HL-60/S4 treated with retinoic acid at 250 ng/mL for 4 days and 3 days (cell line): ENCODE results near the gene CDKN2AIPNL.
"Not testable (repeated sequence)": the region's sequence is repeated elsewhere in the genome, so short reads cannot be mapped to it uniquely, and the experiment has no call there.

ENCODE experiments used
- in situ Hi-C: fragments of 300-500 bp; cut with MboI; formaldehyde crosslinking; loops from 2 replicates; pipeline ENCODE4 v1.7.0; 2022; ENCODE audit warnings: low sequenced_read_pairs

The CDKN2AIPNL gene

DNA sequence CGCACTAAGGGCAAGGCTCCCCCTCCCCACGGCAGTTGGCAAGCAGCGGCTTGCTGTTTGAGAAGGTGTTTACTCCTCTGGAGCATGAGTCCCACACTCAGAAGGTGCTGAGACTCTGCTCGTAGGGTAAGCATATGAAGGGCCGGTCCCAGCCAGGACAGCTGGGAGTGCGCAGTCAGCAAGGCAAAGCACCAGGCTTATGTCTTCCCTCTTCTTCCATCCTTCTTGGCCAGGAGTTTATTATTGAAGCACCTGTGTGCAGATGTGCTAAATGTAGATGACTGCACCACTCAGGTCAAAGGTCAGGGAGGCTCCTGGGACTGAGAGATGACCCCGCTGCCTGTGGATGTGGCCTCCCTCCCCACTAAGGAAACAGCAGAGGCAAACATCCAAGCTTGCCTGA is 27.0 kb upstream of the CDKN2AIPNL start:
- in situ Hi-C loops: no loop called here

DNA sequence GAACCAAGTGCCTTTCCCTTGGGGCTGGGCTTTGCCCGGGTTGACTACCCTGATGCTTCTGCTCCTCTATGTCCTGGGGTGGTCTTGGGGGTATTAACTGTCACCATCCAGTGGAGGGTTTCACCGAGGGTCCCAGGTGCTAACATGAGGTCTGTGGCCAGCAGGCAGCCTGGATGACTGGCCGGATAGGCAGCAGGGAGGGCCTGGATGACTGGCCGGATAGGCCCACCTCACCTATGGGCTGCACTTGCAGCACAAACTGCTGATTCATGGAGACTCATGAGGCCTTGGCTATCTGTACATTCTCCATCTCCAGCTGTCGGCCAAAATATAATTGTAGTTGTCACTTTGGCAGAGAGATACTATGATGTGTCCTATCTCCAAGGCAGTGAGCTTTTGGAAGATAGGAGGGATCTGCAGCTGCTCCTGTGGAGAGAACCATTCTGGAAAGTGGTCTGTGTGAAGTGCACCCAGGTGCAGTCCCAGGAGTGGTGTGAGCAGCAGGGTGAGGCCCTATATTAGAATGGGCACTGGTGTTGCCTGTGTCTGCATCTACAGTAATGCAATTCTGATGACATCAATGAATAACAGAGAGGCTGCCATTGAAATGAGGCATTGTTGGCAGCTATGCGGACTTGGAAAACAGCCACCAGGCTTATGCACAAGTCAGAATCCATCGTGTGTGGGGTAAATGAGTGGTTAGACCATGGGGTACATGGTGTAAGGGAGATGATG is 26.3 kb upstream of the CDKN2AIPNL start:
- in situ Hi-C loops: no loop called here

DNA sequence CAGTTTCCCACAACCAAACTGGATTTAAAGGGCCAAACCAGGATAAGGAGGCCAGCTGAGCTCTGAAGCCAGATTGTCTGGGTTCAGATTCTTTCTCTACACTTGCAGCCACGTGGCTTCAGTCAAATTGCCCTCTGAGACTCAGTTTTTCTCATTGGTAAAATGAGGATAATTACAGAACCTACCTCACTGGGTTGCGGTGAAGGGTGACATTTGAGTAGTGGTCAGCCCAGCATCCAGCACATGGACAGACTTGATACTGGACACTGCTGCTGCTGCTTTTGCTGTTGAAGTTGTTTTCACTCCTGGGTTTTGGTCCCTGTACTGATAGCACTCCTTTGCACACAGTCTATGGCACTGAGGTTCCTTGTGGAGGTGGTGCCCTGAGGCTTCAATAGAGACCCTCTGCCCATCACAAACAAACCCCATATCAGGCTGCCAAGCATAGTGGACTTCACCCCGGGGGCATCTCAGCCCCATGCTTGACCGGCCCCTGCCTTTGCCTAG is 25.7 kb upstream of the CDKN2AIPNL start:
- in situ Hi-C loops: no loop called here

DNA sequence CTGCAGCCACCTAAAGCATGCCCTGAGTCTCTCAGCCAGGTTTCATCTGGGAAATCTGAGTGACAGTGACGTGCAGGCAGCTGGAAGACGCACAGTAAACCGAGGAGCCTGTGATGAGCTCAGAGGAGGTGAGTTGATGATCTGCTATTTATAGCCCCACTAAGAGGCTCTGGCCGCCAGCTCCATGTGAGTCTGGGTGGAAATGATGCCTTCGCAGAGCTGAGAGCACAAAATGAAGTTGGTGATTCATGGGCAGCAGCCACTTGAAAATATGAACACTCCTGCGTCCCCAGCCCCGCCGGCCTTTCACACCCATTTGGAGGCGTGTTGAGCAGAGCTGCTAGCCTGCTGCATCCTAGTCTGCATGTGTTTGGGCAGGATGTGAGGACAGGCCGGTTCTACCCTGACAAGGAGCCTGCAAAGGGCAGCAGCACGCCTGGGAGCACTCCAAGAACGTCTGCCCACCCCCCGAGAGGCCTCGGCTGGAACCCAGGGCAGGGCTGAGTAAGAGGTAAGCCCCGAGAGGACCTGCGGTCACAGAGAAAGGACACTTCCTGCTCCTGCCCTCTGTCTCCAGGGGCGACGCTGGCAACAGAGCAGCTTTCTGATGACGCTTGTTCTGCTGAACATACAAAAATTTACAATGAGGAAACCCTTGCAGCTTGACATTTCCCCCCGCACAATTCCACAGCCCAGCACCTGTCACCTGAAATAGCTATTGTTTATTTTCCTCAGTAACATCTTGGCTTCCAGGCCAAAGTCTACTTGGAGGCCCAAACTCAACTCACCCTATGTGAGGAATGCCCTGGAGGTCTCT is 25.1 kb upstream of the CDKN2AIPNL start:
- in situ Hi-C loops: no loop called here

DNA sequence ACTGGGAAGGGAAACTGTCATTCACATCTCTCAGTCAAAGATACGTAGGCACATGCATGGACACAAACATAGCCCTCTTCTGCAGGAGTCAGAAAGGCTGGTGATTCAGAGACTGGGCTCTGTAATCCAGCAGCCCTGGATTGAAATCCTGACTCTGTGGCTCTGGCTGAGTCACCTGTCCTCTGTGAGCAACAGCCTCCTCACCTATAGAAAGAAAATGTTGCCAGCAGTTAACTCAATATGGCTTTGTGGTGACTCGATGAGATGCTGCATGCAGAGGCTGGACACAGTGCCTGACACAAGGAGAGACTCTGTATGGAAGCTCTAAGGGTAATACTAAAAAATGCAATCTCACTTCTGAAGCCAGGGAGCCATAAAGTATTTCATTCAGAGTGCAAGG is 23.9 kb upstream of the CDKN2AIPNL start:
- in situ Hi-C loops: no loop called here

DNA sequence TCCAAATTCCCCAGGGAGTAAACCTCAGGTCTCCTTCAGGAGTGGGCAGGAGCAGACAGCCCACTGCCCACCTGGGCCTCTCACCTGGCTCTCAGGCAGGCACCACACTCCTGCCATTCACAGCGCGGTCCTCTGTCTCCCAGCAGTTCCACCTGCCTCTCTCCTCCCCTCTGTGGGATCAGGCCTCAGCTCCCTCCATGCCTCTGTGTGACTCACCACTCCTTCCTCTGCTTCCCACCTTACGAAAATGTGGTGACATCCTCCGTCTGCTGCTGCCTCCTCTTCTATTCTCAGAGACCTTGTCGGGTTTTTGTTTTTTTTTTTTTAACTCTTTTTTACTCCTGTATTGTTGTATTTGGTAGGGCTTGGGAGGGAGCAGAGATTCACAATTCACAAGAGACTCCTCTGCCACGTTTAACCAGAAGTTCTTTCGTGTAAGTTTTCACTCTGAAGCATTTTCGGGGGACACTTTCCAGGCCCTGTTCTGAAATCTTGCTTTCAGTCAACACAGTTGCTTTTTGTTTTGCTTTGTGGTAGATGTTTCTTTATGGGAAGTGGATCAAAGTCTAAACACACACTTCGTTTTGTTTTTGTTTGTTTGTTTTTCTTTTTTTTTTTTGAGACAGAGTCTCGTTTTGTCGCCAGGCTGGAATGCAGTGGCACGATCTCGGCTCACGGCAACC is 21.1 kb upstream of the CDKN2AIPNL start:
- in situ Hi-C loops: no loop called here

DNA sequence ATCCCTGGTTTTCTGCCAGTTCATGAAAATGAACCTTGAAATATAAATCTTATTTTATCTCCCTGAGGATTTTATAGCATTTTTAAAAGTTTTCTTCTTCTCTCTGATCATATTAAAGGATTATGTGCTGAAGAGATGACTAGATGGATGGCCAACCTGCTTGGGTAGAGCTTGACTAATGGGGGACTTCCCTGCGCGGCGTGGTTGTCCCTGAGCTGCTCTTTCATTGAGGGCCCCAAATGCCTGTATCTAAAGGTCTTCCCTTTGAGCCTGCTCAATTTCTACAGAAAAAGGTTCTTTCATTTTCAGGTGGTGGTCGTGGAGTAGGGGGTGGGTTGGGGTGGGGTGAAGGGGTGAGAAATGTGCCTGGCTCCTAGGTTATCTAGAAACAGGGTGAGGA is 20.5 kb upstream of the CDKN2AIPNL start:
- in situ Hi-C loops: no loop called here

DNA sequence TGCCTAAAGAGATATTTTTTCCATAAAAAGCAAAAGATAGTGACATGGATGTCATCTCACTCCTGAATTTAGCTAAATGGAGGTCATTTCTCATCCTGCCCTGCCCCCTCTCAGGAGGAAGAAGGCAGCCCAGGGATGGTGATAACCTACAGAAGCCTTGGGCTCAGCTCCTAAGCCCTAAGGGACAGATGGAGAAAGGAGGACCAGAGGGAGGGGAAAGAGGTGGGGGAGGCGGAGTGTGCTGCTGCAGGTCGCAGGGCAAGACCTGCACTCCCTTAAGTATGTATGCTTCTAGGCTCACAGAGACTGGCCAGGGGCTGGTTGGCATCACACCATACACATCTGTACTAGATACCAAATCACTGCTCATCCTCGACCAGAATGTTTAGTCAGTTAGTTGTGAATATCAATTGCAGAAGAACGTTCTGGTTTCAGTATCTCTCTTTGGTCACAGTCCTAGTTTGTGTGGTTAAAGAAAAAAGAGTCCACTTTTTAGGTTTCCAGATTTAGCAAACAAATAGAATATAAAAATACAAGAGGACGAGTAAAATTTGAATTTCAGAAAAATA is 18.4 kb upstream of the CDKN2AIPNL start:
- in situ Hi-C loops: no loop called here

DNA sequence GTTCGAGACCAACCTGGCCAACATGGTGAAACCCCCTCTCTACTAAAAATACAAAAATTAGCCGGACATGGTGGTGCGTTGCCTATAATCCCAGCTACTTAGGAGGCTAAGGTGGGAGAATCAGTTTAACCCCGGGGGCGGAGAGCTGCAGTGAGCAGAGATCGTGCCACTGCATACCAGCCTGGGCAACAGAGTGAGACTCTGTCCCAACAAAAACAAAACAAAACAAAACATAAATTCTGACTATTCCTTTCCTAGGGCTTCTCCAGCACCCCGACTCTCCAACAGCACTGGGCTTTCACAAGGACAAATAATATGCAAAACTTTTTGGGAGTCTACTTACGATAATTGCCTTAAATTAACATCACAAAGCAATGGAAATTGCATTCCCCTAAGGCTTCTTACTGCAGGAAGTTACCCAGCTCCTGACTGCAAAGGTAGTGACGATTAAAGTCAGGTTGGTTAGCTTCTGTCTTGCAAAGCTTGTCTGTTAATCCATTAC is 15.9 kb upstream of the CDKN2AIPNL start:
- in situ Hi-C loops: no loop called here

DNA sequence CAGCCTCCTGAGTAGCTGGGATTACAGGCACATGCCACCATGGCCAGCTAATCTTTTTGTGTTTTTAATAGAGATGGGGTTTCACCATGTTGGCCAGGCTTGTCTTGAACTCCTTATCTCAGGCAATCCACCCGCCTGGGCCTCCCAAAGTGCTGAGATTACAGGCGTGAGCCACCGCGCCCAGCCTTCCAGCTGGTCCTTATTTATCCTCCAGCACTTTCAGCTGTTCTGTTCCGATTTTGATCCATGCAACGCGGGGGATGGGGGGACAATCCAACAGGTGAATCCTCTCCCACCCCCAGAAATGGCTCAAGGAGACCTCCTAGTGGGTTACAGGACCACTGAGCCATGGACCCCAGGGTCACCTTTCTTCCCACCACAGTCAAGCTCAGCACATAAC is 14.7 kb upstream of the CDKN2AIPNL start:
- in situ Hi-C loops: no loop called here

DNA sequence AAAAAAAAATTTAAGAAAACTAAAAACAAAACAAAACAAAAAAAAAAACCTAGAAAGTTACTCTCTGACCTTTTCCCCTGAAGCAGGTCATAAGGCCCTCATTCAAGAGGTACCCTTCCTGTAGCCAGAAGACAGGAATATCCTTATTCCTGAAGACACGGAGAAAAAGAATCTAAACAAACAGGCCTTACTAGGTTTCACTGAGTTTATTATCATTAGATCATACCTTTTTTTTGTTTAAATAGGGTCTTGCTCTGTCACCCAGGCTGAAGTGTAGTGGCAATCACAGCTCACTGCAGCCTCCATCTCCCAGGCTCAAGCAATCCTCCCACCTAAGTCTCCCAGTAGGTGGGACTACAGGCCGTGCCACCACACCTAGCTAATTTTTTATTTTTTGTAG is 11.7 kb upstream of the CDKN2AIPNL start:
- in situ Hi-C loops: no loop called here

DNA sequence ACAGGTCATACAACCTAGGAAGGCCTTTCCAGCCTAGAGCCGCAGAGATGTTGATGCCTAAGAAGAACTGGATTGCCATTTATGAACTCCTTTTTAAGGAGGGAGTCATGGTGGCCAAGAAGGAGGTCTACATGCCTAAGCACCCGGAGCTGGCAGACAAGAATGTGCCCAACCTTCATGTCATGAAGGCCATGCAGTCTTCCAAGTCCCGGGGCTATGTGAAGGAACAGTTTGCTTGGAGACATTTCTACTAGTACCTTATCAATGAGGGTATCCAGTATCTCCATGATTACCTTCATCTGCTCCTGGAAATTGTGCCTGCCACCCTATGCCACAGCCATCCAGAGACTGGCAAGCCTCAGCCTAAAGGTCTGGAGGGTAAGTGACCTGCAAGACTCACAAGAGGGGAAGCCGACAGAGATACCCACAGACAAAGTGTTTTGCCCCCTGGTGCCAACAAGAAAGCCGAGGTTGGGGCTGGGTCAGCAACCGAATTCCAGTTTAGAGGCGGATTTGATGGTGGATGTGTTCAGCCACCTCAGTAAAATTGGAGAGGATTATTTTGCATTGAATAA is 11.2 kb upstream of the CDKN2AIPNL start:
- in situ Hi-C loops: no loop called here

DNA sequence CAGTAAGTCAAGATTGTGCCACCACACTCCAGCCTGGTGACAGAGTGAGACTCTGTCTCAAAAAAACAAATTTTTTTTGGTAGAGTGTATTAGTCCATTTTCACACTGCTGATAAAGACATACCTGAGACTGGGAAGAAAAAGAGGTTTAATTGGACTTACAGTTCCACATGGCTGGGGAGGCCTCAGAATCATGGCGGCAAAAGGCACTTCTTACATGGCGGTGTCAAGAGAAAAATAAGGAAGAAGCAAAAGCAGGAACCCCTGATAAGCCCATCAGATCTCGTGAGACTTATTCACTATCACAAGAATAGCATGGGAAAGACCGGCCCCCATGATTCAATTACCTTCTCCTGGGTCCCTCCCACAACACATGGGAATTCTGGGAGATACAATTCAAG is 9.4 kb upstream of the CDKN2AIPNL start:
- in situ Hi-C loops: not testable (repeated sequence)

DNA sequence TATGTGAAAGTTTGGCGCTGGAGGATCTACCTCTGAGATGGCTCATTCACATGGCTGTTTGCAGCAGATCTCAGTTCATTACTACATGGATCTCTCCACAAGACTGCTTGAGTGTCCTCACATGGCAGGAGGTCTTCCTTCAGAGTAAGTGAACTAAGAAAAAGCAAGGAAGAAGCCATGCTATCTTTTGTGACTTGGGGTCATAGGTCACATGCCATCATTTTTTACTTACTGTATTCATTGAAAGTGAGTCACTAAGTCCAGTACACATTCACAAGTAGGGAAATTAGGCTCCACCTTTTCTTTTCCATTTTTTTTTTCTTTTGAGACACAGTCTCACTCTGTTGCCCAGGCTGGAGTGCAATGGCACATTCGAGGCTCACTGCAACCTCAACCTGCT is 8.7 kb upstream of the CDKN2AIPNL start:
- in situ Hi-C loops: no loop called here

DNA sequence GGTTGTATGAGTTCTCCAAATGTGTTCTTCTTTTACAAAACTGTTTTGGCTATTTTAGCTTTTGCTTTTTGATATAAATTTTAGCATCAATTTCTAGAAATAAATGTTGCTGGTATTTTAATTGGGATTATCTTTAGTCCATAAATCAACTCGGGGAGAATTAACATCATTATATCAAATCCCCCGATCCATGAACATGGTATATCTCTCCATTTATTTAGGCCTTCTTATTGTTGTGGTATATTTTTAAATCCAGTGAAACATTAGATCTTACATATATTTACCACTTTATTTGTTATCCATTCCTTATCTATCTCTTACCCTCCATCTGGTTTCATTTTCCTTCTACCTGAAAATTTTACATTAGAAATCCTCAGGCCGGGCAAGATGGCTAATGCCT is 7.3 kb upstream of the CDKN2AIPNL start:
- in situ Hi-C loops: no loop called here

DNA sequence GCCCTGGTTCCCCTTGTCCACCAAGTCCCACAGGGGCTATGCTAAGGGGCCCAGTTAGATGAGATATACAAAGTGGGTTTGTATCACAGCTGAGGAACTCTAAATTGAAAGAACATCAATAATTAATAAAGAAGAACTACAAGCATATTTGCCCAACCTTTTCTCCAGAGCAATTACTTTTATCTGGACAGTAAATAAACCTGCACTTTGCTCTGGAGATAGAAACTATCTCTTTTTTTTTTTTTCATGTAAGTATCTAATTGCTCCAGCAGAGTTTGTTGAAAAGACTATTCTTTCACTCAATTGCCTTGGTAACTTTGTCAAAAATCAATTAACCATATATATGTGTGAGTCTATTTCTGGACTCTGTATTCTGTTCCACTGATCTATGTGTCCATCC is 6.0 kb upstream of the CDKN2AIPNL start:
- in situ Hi-C loops: no loop called here

DNA sequence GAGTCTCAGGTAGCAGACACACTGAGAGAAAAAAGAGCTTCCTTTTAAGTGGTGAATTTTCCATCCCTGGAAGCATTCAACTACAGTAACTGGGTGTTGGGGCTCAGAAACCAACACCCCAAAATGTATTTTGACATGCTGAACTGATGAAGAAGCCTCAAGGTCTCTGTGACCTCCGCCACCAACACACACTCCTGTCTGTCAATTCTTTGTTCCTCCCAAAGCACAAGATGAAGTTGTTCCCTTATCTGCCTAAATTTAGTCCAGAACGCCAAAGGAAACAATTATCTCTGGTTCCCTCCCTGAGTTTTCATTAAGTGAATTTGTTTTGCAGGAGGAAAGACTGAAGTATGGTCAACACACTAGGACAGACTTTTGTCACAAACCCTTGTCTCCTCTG is 1.4 kb upstream of the CDKN2AIPNL start:
- in situ Hi-C loops: no loop called here

DNA sequence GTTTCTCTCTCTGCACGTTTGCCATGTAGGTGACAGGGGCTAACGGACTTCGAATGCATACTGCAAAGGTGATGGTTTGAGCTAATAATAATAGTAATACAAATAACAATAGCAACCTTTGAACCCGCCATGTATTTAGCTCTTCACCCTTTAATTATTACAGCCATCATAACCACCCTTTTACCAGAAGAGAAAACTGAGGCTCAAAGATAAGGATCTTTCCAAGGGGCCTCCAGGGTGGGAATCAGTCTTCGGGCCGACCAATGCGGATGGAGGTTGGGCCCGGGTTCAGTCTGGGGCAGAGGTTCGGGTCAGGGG is 494 bp downstream of the CDKN2AIPNL start:
- in situ Hi-C loops: no loop called here

DNA sequence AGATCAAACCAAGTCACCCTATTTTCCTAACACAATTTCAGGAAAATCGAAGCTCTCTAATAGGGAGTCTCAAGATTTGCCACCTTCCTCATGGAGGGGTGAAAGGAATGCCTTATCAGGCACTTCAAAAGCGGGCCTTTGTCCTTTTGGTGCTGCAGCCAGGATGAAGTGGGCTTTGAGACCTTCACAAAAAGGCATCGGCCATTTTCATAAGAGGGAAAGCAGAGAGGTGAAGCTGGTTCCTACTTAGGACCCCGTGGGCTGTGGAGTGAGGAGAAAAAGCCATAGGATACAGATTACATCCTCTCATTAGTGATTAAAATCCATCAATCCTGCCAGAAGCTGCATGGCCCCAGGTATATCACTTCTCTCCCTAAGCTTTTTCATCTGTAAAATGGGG is 859 bp downstream of the CDKN2AIPNL start:
- in situ Hi-C loops: no loop called here

DNA sequence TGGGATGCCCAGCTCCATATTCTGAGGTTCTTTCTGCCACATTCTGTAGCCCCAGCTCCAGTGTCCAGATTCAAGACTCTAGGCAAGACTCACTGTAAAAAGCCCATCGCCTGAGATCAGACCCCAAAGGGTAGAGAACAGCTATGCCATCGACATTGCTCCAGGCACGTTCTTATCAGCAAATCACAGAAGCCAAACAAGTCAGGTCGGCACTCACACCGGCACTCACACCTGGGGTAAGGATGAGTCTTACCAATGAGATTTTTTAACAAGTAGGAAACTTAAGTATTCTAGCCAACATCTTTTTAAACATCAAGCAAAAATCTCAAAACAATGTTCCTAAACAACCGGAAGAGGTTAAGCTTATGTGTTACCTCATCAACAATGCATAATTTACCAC is 2.4 kb downstream of the CDKN2AIPNL start:
- in situ Hi-C loops: no loop called here

DNA sequence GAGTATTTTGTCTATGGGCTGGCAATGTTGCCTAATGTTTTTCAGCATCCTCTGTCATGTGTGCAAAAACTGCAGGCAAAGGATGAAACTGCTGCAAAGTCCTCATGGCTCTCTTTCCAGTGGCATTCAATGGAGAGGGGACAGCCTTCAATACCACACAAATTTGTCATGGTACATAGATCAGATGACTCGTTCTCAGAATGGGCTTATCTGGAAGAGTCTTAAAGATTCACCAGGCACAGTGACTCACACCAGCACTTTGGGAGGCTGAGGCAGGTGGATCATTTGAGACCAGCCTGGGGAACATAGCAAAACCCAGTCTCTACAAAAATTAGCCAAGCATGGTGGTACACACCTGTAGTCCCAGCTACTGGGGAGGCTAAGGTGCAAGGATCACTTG is 5.3 kb downstream of the CDKN2AIPNL start:
- in situ Hi-C loops: no loop called here
